Measurements from ENCODE around the gene SP1.
"Not testable (repeated sequence)": the region's sequence is repeated elsewhere in the genome, so short reads cannot be mapped to it uniquely, and the experiment has no call there.

The SP1 gene

DNA sequence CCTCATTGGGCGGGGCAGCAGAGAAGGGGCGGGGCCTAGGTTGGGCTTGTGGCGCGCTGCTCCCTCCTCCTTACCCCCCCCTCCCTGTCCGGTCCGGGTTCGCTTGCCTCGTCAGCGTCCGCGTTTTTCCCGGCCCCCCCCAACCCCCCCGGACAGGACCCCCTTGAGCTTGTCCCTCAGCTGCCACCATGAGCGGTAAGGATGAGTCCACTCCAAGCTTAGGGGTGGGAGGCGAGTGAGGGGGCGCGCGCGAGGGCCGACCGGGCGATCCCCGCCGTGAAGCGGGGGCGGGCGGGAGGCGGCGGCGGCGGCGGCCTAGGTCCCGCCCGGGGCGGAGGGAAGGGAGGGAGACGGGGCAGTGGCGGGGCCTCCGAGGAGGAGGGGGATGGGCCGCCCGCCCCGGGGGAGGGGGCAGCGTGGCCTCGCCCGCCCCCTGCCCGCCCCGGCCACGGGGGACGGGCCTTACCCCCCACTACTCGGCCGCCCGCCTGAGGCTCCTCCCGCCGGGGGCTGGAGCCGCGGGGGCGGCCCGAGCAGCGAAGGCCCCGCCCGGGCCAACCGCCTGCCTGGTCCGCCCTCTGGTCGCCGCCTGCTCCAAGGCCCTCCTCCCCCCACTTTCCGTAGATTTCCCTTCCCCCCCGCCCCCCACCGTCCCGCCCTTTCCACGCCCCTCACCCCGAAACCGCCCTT is at the start of gene SP1:
Gene SP1, plus strand, starts transcription at position 73 of the 690 bp plus-strand sequence. Its CDS starts 116 bp downstream, at position 189.
- peak; percentile 69 for DNase-seq

DNA sequence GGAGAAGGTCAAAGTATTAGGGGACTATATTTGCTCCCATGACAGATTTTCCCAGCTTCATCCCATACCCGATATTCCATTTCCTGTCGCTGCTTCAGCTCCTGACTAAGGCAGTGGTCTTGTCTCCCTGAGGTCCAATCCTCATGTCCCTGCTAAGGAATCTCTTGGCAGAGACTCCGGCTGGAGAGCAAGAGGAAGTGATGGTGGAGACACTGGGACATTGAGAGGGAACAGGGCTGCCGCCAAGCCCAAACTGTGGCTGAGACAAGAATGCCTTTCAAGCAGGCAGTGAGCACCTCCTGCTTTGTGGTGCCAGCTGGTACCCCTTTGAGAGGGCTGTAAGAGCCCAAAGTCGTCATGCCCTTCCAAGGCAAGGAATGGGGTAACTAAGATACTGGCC is 49.3 kb upstream of the SP1 start:
- DNase-seq: no peak

DNA sequence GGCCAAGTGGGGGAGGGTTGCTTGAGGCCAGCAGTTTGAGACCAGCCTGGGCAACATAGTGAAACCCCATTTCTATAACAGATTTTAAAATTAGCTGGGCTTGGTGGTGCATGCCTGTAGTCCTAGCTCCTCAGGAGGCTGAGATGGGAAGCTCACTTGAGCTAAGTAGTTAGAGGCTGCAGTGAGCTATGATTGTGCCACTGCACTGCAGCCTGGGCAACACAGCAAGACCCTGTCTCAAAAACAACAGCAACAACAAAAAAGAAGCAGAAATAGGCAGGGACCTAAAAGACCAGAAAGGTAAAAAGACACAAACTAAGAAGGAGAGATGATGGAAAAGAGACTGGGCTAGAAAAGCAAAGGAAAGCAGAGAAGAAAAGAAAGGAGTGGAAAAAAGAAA is 47.6 kb upstream of the SP1 start:
- DNase-seq: not testable (repeated sequence)

DNA sequence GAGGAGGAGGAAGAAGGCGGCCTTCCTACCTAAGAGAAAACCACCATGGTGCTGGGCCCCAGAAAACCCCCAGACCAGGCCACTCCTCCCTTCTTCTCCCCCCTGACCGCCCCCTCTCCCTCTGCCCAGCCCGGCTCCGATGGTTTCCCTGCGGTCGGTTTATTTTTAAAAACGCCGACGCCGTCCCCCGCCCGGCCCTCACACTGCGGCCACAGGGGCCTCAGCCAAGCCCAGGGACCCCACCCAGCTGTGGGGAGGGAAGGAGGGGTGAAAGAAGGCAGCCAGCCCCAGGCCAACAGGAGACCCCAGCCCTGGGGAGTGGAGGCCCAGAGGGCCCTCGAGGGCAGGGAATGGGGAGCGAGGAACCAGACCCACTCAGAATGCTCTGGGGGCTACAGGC is 47.2 kb upstream of the SP1 start:
- DNase-seq: no peak

DNA sequence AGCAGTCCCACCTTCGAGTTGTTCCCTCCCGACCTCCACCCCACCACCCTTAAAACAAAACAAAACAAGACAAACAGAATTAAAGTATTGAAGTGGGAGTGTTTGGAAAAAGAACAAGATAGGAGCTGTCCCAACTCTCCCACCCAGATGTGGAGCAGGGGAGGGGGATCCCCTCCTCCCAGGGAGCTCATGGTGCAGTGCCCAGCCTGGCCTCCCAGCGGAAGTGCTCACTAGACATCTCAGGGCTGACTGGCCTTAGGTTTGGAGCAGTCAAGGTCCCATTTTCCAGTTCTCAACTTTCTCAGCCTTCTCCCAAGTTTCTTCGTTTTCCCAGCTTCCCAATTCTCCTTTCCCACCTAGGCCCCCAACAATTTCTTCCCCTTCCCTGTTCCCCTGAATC is 46.7 kb upstream of the SP1 start:
- DNase-seq: no peak

DNA sequence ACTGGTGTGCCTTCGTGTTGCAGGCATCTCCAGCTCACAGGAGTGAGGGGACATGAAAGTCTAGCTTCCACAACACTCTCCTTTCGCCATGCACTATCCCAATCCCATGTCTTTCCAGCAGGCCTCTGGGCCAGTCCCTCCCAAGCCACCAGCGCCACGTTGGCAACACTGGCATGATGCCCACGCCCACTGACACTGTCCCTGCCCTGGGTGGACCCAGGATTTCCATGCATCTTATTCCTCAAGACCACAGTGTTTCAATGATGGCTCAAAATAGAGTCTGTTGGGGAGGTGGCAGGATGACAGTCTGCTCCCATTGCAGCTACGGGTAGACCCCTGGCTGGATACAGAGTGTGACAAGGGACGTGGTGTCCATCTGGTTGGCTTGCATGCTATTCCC is 46.1 kb upstream of the SP1 start:
- no peak for DNase-seq

DNA sequence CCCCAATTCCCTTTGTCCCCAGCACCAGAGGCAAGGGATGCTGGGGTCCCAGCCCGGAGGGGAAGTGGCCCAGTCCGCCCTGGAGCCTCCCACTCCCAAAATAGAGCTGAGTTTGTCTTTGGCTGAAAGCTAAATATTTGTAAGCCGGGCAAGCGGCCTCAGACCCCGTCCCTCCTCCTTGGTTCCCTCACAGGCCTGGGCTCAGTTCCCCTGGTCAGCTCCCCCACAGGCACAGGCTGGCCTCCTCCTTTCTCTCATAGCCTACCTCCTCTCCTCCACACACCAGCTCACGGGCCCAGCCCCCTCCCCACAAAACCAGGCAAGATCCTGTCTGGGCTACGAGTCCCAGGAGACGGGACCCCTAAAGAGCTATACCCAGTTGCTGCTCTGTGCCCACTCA is 45.2 kb upstream of the SP1 start:
- DNase-seq: no peak

DNA sequence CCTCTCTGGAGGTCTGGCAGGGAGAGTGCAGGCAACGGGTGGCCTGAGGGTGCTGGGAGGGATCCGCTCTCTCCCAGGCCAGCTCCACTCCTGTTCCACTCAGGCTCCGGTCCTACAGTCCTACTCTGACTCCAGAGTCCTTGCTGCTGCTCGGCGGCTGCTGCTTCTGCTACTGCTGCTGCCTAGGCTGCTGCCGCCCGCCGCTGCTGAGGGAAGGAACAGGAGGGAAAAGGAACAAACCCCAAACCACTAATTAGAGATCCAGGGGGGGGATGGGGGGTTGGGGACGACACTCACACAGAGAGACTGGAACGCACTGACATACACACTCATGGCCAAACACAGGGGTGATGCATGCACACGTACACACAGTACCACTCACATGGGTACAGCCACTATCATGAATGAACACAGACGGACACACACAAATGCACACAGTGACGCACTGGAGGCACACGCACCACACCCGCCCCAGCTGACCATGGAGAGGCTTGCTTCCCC is 43.7 kb upstream of the SP1 start, which contains the start of gene SP7:
Gene SP7, minus strand, starts transcription at position 174 of the 501 bp plus-strand sequence. CDS start 708 bp downstream, outside the sequence.
- DNase-seq: no peak

DNA sequence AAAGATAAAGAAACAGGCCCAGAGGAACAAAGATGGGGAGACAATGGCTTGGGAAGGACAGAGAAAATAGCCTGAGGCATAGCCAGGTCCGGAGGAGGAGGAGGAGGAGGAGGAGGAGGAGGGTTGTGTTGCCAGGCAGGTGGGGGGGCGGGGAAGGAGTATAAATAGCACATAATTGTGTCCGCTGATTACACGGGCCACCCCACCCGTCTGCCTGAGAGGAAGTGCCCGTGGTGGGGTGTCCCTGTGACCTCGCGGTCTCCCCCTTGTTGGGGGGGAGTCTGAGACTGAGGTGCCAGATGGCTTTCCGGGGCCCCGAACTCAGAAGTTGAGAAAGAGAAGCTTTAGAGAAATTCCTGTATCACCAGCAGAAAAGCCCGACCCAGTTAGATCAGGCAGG is 42.0 kb upstream of the SP1 start:
- DNase-seq: no peak

DNA sequence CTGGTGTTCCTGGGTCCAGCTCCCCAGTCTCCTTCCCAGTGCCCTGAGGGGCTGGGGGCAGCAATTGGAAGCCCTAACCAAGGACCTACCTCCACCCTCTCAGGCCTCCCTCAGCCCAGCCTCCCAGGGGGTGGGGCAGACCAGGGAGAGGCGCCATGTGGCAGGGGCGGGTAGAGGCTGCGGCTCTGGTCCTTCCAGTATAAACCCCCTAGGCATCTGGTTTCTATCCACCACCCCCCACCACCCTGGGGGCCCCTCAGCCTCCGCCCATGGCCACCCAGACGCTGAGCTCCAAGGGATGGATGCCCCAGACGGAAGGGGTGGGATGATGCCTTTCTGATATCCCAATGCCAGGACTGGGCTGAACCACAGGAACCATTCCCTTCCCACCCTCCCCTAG is 41.1 kb upstream of the SP1 start:
- no peak for DNase-seq

DNA sequence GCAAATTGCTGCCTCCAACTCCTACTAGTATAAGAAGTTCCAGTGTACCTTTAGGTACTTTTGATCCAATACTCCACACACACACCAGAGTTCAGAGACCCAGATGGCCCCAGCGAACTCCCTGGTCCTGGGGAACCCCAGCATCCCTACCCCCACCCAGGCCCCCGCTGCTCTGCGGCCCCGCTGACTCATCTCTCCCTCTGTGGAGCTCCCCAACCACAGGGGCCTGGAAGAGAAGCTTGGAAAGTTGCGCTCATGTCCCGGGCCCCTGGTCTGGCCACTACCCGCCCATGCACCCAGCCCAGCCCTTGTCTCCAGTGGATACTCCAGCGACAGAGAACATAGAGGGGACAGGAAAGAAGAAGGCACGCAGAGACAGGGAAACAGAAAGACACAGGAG is 39.6 kb upstream of the SP1 start:
- DNase-seq: no peak

DNA sequence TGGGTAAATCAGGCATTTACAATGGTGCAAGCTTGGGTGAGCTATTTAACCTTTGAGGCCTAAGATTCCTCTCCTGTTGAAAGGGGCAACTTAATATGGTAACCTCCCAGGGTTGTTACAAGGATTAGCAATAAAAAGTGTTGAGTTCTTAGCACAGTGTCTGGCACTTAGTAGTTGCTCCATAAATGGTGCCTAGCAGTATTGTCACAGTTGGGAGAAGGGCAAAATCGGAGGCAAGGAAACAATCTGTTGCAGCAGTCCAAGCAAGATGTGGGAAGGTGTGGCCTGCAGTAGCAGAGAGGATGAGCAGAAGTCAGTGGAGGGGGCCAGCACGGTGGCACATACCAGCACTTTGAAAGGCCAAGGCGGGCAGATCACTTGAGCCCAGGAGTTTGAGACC is 36.5 kb upstream of the SP1 start:
- DNase-seq: no peak

DNA sequence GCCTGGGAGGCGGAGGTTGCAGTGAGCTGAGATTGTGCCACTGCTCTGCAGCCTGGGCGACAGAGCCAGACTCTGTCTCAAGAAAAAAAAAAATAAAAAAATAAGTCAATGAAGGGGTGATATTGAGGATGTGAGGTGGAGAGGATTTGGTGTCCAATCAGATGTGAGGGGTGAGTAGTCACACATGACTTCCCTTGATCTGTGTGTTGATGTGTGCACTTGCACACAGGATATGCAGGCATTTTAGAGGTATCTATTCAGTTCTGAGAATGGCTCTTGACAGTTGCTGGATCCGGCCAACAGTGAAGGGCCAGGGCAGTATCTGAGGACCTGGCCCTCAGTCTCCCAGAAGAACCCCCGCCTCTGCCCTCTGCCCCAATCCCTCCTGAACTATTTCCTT is 36.0 kb upstream of the SP1 start:
- no peak for DNase-seq

DNA sequence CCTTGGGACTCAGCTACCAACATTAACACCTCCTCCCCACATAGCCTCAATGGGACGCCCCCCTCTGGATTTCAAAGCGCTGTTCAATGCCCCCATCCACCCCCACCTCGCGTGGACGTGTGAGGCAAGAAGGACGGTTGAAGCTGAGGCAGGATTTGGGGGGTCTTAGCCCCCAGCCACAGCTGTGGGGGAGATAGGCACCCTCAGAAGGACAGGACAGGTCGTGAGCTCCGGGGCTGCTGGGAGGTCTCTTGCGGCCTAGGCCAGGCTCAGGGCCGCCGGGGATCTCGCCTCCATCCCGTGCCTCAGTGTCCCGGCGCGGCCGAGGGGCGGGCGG is 35.5 kb upstream of the SP1 start:
- no peak for DNase-seq

DNA sequence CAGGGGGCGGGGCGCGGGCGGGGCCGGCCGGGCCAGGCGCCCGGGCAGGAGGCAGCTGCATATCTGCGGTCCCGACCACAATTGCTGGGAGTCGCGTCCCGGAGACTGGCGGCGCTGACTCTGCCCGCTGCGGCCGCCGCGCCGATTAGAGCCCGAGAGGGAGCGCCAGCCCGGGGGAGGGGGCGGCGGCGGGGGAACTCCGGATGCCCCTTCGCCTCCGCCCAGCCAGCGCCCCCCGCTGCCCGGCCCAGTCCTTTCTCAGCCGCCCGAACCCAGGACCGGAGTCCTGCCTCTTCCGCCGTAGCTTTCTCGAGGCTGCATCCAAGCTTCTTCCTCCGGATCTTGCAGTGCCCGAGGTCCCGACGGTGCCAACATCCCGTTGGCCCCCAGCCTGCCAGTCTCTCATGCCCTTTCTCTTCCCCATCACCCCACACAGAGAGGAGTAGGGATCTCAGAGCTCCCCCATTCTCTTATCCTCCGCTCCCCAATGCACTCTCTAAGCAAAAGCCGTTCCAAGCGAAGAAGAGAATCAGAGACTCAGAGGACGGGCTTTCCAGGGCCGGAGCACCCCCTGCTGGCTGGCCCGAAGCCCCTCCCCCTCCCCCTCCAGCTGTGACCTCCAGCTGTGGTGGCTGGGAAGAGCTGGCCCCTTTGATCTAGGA is 35.0 kb upstream of the SP1 start:
- DNase-seq: peak; percentile 25

DNA sequence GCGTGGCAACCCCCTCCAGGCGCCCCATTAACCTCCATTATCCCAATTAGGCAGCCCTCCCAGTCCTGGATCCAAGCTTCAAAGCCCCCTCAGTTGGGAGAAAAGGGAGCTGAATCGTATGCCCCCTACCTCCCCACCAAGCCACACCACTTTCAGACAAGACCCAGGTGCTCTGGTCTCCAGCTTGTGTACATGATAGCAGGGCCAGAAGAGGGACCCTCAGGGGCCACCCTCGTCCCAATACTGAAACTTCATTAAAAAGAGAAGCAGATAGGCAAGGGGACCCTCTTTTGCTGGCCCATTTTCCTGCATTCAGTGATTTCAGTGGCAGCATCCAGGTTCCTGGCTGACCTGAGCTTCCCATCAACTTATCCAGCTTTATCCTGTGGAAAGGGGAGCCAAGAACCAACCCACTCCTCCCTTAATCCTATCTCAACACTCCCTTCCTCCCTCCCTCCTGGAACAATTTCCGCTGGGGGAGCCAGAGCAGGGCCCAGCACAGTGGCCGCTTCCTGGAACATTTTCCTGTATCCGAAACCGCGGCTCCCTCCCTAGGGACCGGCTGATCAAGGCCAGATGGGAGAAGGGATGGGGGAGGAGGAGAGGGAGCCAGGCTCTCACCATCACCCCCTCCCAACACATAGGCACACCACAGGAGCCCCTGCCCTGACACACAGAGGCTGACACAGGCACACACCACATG is 34.3 kb upstream of the SP1 start:
- DNase-seq: no peak

DNA sequence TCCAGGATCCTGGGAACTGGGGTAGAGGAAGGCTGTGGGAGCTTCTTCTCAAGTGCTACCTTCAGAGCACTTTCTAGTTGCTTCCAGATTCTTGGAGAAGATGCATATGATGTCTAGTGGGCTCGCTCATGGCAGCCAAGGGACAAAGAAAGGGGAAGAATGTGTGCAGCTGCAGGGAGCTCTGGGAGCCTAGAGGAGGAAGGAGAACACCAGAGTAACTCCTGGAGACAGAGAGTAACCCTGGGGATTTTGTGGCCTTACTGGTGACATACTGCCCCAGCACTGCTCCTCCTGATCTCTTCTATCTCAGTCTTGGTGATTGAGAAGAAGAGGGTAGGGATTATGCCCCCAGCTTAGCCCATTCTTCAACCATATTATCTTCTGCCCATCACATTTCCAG is 33.5 kb upstream of the SP1 start:
- no peak for DNase-seq

DNA sequence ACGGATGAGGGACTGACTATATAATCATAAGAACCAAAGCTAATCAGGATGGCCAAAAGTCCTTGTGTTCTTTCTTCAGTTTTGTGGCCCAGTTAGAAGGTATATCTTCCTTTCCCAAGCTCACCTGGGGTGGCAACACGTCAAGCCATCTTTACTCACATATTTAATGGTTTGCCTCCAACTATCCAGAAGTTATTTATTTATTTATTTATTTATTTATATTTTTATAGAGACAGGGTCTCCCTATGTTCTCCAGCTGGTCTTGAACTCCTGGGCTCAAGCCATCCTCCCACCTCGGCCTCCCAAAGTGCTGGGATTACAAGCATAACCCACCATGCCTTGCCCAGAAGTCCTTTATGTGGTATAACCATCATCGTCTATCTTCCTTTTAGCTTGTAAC is 32.1 kb upstream of the SP1 start:
- no peak for DNase-seq

DNA sequence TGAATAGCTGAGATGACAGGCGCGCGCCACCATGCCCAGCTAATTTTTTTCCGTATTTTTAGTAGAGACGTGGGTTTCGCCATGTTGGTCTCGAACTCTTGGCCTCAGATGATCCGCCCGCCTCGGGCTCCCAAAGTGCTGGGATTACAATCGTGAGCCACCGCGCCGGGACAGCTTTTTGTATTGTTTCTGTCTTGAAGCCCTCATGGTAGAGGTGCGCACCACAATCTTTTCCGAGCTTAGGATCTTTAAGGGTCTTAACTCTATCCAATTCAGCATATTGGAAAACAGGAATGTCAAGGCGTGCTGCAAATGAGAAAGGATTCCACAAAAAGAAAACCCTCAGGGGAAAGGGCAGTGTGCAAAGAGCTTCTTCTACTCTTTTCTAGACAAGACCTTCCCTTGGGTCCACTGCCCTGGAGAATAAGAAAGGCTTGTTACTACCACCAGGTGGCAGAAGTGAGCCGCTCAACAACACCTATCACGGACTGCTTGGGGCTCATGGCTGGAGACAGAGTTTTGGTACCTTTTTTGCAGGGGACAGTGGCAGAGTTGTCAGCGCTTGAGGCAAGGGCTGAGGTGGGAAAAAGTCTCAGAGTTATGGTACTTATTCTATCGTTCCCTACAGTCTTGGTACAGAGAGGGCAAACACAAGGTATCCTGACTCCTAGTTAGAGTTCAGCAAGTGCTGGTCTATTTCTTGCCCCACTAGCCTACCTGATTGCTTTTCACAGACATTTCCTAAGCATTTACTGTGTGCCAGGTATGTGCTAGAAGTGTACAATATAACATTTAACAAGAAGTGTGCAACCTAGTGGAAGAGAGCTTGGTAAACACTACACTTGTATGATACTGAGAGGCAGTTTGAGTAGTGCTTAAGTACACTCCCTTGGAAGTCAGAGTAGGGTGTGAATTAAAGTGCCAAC is 27.4 kb upstream of the SP1 start:
- DNase-seq: peak; percentile 62

DNA sequence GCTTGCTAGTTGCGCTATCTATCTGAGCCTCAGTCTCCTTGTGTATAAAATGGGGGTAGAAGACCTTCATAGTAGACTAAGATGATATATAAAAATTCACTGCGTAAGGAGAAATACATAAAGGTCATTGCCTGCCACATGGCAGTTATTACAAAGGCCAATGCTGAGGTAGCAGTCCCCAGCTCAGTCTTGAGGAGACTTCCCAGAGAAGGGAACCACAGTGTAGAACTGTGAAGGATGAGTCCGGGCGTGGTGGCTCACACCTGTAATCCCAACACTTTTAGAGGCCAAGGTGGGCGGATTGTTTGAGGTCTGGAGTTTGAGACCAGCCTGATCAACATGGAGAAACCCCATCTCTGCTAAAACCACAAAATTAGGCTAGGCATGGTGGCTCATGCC is 26.7 kb upstream of the SP1 start:
- no peak for DNase-seq

DNA sequence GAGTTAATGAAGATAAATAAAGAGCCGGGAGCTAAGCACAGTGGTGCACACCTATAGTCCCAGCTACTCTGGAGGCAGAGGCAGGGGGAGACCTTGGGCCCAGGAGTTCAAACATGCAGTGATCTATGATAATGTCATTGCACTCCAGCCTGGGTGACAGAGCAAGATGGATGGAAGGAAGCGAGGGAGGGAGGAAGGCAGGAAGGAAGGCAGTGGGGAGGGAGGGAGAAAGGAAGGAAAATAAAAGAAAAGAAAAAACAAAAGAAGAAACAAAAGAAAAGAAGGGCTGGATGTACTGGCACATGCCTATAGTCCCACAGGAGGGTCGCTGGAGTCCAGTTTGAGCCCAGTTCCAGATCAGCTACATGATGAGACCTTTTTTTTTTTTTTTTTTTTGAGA is 24.9 kb upstream of the SP1 start:
- DNase-seq: no peak

DNA sequence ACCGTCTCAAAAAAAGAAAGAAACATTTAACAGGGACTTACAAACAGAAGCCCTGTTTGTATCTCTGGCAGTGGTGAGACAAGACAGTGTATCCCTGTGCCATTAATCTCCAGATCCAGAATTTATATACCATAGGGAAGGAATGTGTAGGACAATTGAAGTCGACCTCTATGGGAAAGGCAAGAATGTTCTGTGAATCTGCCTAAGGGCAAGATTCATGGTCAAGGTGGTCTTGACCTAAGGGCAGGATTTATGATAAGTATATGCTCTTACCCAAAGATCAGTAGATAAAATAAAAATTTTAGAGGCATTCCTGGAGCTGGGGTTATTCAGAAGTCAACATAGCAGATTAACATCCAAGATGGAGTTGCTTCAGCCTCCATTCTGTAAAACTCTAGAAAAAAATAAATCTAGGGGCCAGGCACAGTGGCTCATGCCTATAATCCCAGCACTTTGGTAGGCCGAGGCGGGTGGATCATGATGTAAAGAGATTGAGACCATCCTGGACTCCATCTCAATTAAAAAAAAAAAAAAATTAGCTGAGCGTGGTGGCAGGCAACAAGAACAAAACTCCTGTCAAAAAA is 21.0 kb upstream of the SP1 start:
- no peak for DNase-seq

DNA sequence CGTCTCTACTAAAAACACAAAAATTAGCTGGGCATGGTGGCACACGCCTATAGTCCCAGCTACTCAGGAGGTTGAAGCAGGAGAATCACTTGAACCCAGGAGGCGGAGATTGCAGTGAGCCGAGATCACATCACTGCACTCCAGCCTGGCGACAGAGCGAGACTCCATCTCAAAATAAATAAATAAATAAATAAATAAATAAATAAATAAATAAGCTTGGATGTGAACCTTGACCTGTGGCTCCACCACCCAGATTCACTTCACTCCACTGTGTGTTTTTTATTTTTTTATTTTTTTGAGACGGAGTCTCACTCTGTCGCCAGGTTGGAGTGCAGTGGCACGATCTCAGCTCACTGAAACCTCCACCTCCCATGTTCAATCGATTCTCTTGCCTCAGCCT is 18.3 kb upstream of the SP1 start:
- DNase-seq: not testable (repeated sequence)

All from NCI-H1092 (cell line).